Muscle layer of duodenum (tissue), 2 donors: ENCODE results near the gene FCAR.
"Not testable (repeated sequence)": the region's sequence is repeated elsewhere in the genome, so short reads cannot be mapped to it uniquely, and the experiment has no call there.

ENCODE experiments used
- H3K27ac ChIP-seq: one replicate; pipeline ENCODE4 v1.7.0; 2013; ENCODE audit warnings: mild to moderate bottlenecking, low read length
- H3K27me3 ChIP-seq: one replicate; pipeline ENCODE4 v1.7.0; 2013; ENCODE audit warnings: low read depth, mild to moderate bottlenecking, control low read depth, low read length
- H3K36me3 ChIP-seq, 2 donors: one replicate each; pipeline ENCODE4 v1.7.0; 2013; ENCODE audit warnings: low read length in 2 of 2, control low read depth in 1 of 2, mild to moderate bottlenecking in 1 of 2; ENCODE audit not compliant: insufficient read depth in 2 of 2, control insufficient read depth in 1 of 2
- H3K4me1 ChIP-seq, 2 donors: one replicate each; pipeline ENCODE4 v1.7.0; 2013; ENCODE audit warnings: low read length in 2 of 2, mild to moderate bottlenecking in 2 of 2, control low read depth in 1 of 2, moderate library complexity in 1 of 2; ENCODE audit not compliant: insufficient read depth in 2 of 2, control insufficient read depth in 1 of 2
- H3K4me3 ChIP-seq, 2 donors: one replicate each; pipeline ENCODE4 v1.7.0; 2013; ENCODE audit warnings: low read length in 2 of 2, low read depth in 1 of 2, mild to moderate bottlenecking in 1 of 2
- H3K9me3 ChIP-seq, 2 donors: one replicate each; pipeline ENCODE4 v1.7.0; 2013; ENCODE audit warnings: low read length in 2 of 2, control low read depth in 1 of 2, mild to moderate bottlenecking in 1 of 2; ENCODE audit not compliant: control insufficient read depth in 1 of 2
- donor health status: healthy.

FCAR gene

GRCh38 chr19:54894106-54894505 lies 20.1 kb downstream of the FCAR start:
- H3K27me3 ChIP-seq, H3K4me1 ChIP-seq, H3K27ac ChIP-seq, H3K4me3 ChIP-seq, H3K36me3 ChIP-seq, H3K9me3 ChIP-seq: not testable (repeated sequence)

- Histone ChIP-seq H3K4me3 (no peak overlapping the region), H3K9me3 (no peaks in the 10 kb centered on the region), H3K27me3 (no peaks in the 10 kb centered on the region), H3K27ac (no peak overlapping the region), H3K4me1 (no peaks in the 10 kb centered on the region), H3K36me3 (no peaks in the 10 kb centered on the region)
These were observed 22.0 kb downstream of the FCAR start for GRCh38 chr19:54896036-54896435.

GRCh38 chr19:54898685-54899084 lies 24.6 kb downstream of the FCAR start:
- H3K4me1 ChIP-seq, H3K36me3 ChIP-seq, H3K27me3 ChIP-seq, H3K4me3 ChIP-seq, H3K9me3 ChIP-seq, H3K27ac ChIP-seq: not testable (repeated sequence)

GRCh38 chr19:54899646-54900045 lies 25.6 kb downstream of the FCAR start:
- H3K27ac ChIP-seq, H3K9me3 ChIP-seq: not testable (repeated sequence)

GRCh38 chr19:54901153-54901552 lies 27.1 kb downstream of the FCAR start:
- not testable (repeated sequence) for H3K27me3 ChIP-seq, H3K27ac ChIP-seq, H3K4me3 ChIP-seq, H3K9me3 ChIP-seq, H3K36me3 ChIP-seq, H3K4me1 ChIP-seq

More at GRCh38 chr19:54899646-54900045, 25.6 kb downstream of the FCAR start:
- not testable (repeated sequence) for H3K4me1 ChIP-seq, H3K27me3 ChIP-seq, H3K36me3 ChIP-seq, H3K4me3 ChIP-seq

- Histone ChIP-seq H3K4me1 (no peaks in the 10 kb centered on the region), H3K27ac (no peak overlapping the region), H3K36me3 (no peaks in the 10 kb centered on the region), H3K9me3 (no peaks in the 10 kb centered on the region), H3K27me3 (no peaks in the 10 kb centered on the region), H3K4me3 (no peak overlapping the region)
These were observed 28.0 kb downstream of the FCAR start for GRCh38 chr19:54902061-54902460.

- Histone ChIP-seq H3K27ac (no peak overlapping the region), H3K4me1 (no peaks in the 10 kb centered on the region), H3K9me3 (no peaks in the 10 kb centered on the region), H3K27me3 (no peaks in the 10 kb centered on the region), H3K36me3 (no peaks in the 10 kb centered on the region), H3K4me3 (no peak overlapping the region)
These were observed 29.3 kb downstream of the FCAR start for GRCh38 chr19:54903303-54903702.

- not testable (repeated sequence) for H3K4me1 ChIP-seq, H3K27ac ChIP-seq, H3K36me3 ChIP-seq
These were observed 30.2 kb downstream of the FCAR start for GRCh38 chr19:54904261-54904660.

GRCh38 chr19:54905421-54905802 lies 31.4 kb downstream of the FCAR start:
- Histone ChIP-seq H3K36me3 (no peaks in the 10 kb centered on the region), H3K9me3 (no peaks in the 10 kb centered on the region), H3K27ac (no peak overlapping the region), H3K27me3 (no peaks in the 10 kb centered on the region), H3K4me1 (no peaks in the 10 kb centered on the region), H3K4me3 (no peak overlapping the region)

More at GRCh38 chr19:54904261-54904660, 30.2 kb downstream of the FCAR start:
- H3K4me3 ChIP-seq, H3K27me3 ChIP-seq, H3K9me3 ChIP-seq: not testable (repeated sequence)

- Histone ChIP-seq H3K27ac (no peak within 1 kb of the TSS), H3K36me3 (no peaks in the 10 kb centered on the region), H3K4me3 (no peak within 1 kb of the TSS), H3K4me1 (no peaks in the 10 kb centered on the region), H3K27me3 (no peaks in the 10 kb centered on the region), H3K9me3 (no peaks in the 10 kb centered on the region)
These were observed 31.9 kb downstream of the FCAR start, which contains the start of gene NCR1 for GRCh38 chr19:54905803-54906511. Gene NCR1, plus strand, starts transcription at chr19:54906148. Its CDS starts 40 bp downstream, at chr19:54906188.

- no peak overlapping the region for H3K27ac ChIP-seq
- no peaks in the 10 kb centered on the region for H3K9me3 ChIP-seq
- no peaks in the 10 kb centered on the region for H3K36me3 ChIP-seq
- no peaks in the 10 kb centered on the region for H3K27me3 ChIP-seq
- H3K4me1 ChIP-seq, result no peaks in the 10 kb centered on the region
- no peak overlapping the region for H3K4me3 ChIP-seq
These were observed 32.8 kb downstream of the FCAR start for GRCh38 chr19:54906819-54907218.

GRCh38 chr19:54907899-54908298 lies 33.9 kb downstream of the FCAR start:
- H3K27ac ChIP-seq, H3K27me3 ChIP-seq, H3K4me3 ChIP-seq, H3K4me1 ChIP-seq, H3K36me3 ChIP-seq, H3K9me3 ChIP-seq: not testable (repeated sequence)
